GM12878 (cell line): ENCODE data around the gene ROBO1. TPM values are rescaled to one million over a fixed set of nuclear protein-coding genes. Genes with fewer than 3 reads are reported as not detected.

Experiments used
- ATAC-seq: fragments of 200-7000 bp; cut with Tn5 transposase; 3 replicates; pipeline ENCODE4 v1.9.1; 2020; ENCODE audit warnings: mild to moderate bottlenecking, moderate library complexity
- BruUV-seq: library from RNA; stranded (reverse); fragments of 400-500 nt; replicated peaks from 2 replicates; lab custom pipeline; 2021; lab: Mats Ljungman, UMichigan
- CTCF ChIA-PET: fragments of 300-600 bp; sonication (Branson Sonifier 250); formaldehyde crosslinking; extraction: SDS; loops from one replicate; lab custom pipeline; 2021; ENCODE audit warnings: inconsistent platforms; lab: Yijun Ruan, JAX
- POLR2A ChIA-PET: fragments of 350-600 bp; formaldehyde crosslinking; extraction: SDS; loops from one replicate; lab custom pipeline; 2021; ENCODE audit warnings: inconsistent platforms; lab: Charles Lee
- RAD21 ChIA-PET: fragments of 300-600 bp; sonication (Branson Sonifier 250); formaldehyde crosslinking; loops from one replicate; lab custom pipeline; 2023; ENCODE audit warnings: antibody characterized with exemption; ENCODE audit not compliant: unreplicated experiment; lab: Charles Lee
- SMC1A ChIA-PET: fragments of 300-600 bp; sonication (Branson Sonifier 250); formaldehyde crosslinking; loops from one replicate; lab custom pipeline; 2023; ENCODE audit not compliant: unreplicated experiment, uncharacterized antibody; lab: Charles Lee
- DNase-seq: peaks from one replicate; pipeline ENCODE4 v3.0.0-alpha.2; 2011; ENCODE audit warnings: low read depth, low spot score
- FAIRE-seq: peaks from 3 replicates; lab custom pipeline; 2011; peaks lifted over from hg19 to GRCh38; lab: Jason Lieb, UNC
- H2AFZ ChIP-seq: 2 replicates; pipeline ENCODE4 v1.6.0; 2011; ENCODE audit warnings: low read depth, low read length, control low read depth; ENCODE audit not compliant: control insufficient read depth
- H3K27ac ChIP-seq: 2 replicates; pipeline ENCODE4 v1.5.1; 2011; ENCODE audit warnings: control low read depth; ENCODE audit not compliant: control insufficient read depth, insufficient read depth
- H3K27me3 ChIP-seq, 2 experiments: replicated peaks in 1 of 2; 2 replicates each; pipeline versions ENCODE4 v1.6.0 to v1.6.1; 2011; ENCODE audit warnings: low read length in 1 of 2; ENCODE audit not compliant: control insufficient read depth in 2 of 2, insufficient read depth in 2 of 2
- H3K36me3 ChIP-seq, 2 experiments: 2 replicates each; pipeline ENCODE4 v1.5.1; 2011; ENCODE audit warnings: low read length in 1 of 2; ENCODE audit not compliant: control insufficient read depth in 2 of 2, insufficient read depth in 2 of 2
- H3K4me1 ChIP-seq: 2 replicates; pipeline ENCODE4 v1.6.1; 2011; ENCODE audit warnings: mild to moderate bottlenecking, low read length, moderate library complexity, mixed read lengths; ENCODE audit not compliant: control insufficient read depth, insufficient read depth
- H3K4me2 ChIP-seq: 2 replicates; pipeline ENCODE4 v1.6.0; 2011; ENCODE audit warnings: control low read depth; ENCODE audit not compliant: control insufficient read depth, insufficient read depth
- H3K4me3 ChIP-seq: fragments of 200-600 bp; sonication (generic); 2 replicates; pipeline ENCODE4 v1.5.1; 2016
- H3K79me2 ChIP-seq: 2 replicates; pipeline ENCODE4 v1.6.0; 2011; ENCODE audit warnings: low read length; ENCODE audit not compliant: control insufficient read depth, insufficient read depth
- H3K9ac ChIP-seq: 2 replicates; pipeline ENCODE4 v1.8.0; 2011; ENCODE audit warnings: low read length, control low read depth, mixed read lengths; ENCODE audit not compliant: control insufficient read depth, insufficient read depth
- H3K9me3 ChIP-seq: replicated peaks from 3 replicates; pipeline ENCODE4 v1.5.1; 2011; ENCODE audit warnings: mild to moderate bottlenecking, low read length; ENCODE audit not compliant: control insufficient read depth, insufficient read depth
- H4K20me1 ChIP-seq: 2 replicates; pipeline ENCODE4 v1.6.0; 2011; ENCODE audit not compliant: control insufficient read depth, insufficient read depth
- ASH2L ChIP-seq: fragments of 300-600, 200-600 bp; sonication (generic); IDR thresholded peaks from 2 replicates; pipeline ENCODE4 v1.6.1; 2017; ENCODE audit warnings: low read depth, mild to moderate bottlenecking, borderline replicate concordance
- BMI1 ChIP-seq: fragments of 450-650 bp; IDR thresholded peaks from 2 replicates; pipeline ENCODE4 v1.6.1; 2016; ENCODE audit warnings: mild to moderate bottlenecking, moderate library complexity, borderline replicate concordance
- BRCA1 ChIP-seq: IDR thresholded peaks from 2 replicates; pipeline ENCODE4 v1.6.1; 2011; ENCODE audit warnings: low read depth, low read length, improper control_type of control experiment
- CEBPB ChIP-seq, 2 experiments: fragments of 150-350 bp in 1 of 2; IDR thresholded peaks; 2 replicates each; pipeline ENCODE4 v1.6.1; 2012 to 2014; ENCODE audit warnings: low read depth in 2 of 2, low read length in 2 of 2, borderline replicate concordance in 1 of 2, inconsistent platforms in 1 of 2
- KAT2A ChIP-seq: conservative IDR thresholded peaks from 2 replicates; pipeline ENCODE4 v1.6.1; 2011; ENCODE audit warnings: low read depth, low read length; ENCODE audit not compliant: control insufficient read depth
- LARP7 ChIP-seq: fragments of 450-650 bp; IDR thresholded peaks from 2 replicates; pipeline ENCODE4 v1.6.1; 2017; ENCODE audit warnings: mild to moderate bottlenecking
- MTA2 ChIP-seq: fragments of 450-650 bp; IDR thresholded peaks from 2 replicates; pipeline ENCODE4 v1.6.1; 2016; ENCODE audit warnings: low read depth, mild to moderate bottlenecking, moderate library complexity
- POLR2AphosphoS2 ChIP-seq: IDR thresholded peaks from 2 replicates; pipeline ENCODE4 v1.6.1; 2011; ENCODE audit warnings: low read depth, mild to moderate bottlenecking, low read length, improper control_type of control experiment, moderate library complexity
- RAD21 ChIP-seq: IDR thresholded peaks from 2 replicates; pipeline ENCODE4 v1.6.1; 2011; ENCODE audit warnings: mild to moderate bottlenecking, low read depth, low read length, moderate library complexity; ENCODE audit not compliant: insufficient read depth
- RCOR1 ChIP-seq: conservative IDR thresholded peaks from 2 replicates; pipeline ENCODE4 v1.6.1; 2012; ENCODE audit warnings: low read depth, low read length, improper control_type of control experiment
- SMAD1 ChIP-seq: fragments of 450-650 bp; IDR thresholded peaks from 2 replicates; pipeline ENCODE4 v1.6.1; 2018; ENCODE audit warnings: mild to moderate bottlenecking, low read depth; ENCODE audit not compliant: partially characterized antibody
- SP1 ChIP-seq: IDR thresholded peaks from one replicate; pipeline ENCODE4 v1.6.1; 2011; ENCODE audit warnings: low read depth, low read length
- TCF7 ChIP-seq: IDR thresholded peaks from 2 replicates; pipeline ENCODE4 v1.6.1; 2014; ENCODE audit warnings: antibody characterized with exemption, borderline replicate concordance
- ZBTB33 ChIP-seq: fragments of 450-650 bp; IDR thresholded peaks from 2 replicates; pipeline ENCODE4 v1.6.1; 2017; ENCODE audit warnings: mild to moderate bottlenecking
- ZNF207 ChIP-seq: fragments of 450-650 bp; IDR thresholded peaks from 2 replicates; pipeline ENCODE4 v1.6.1; 2014; ENCODE audit warnings: antibody characterized with exemption, mild to moderate bottlenecking, borderline replicate concordance
- WGBS: methylation state at CpG from one replicate; pipeline ENCODE4 v1.1.6; 2016; ENCODE audit warnings: low lambda C conversion rate; ENCODE audit not compliant: insufficient replicate concordance, insufficient coverage; ENCODE audit errors: missing lambda C conversion rate; 5-methylcytosine and 5-hydroxymethylcytosine counted together
- in situ Hi-C: fragments of 300-500 bp; cut with MboI; formaldehyde crosslinking; loops from 9 replicates; pipeline ENCODE4 v1.14.3; 2018; ENCODE audit warnings: mixed read lengths
- intact Hi-C: fragments of 100-400 bp; cut with micrococcal nuclease; formaldehyde crosslinking; loops from one replicate; pipeline ENCODE4 v1.14.2; 2022; ENCODE audit not compliant: unreplicated experiment
- polyA plus RNA-seq, 11 experiments: library from polyadenylated mRNA; depleted of rRNA in 4 of 11; unstranded in 6 of 11; stranded (reverse) in 5 of 11; fragments of >200 nt; fragmentation: Nextera tagmentation in 4 of 11; fragmentation: Illumina TruSeq in 1 of 11; extraction: Ambion mirVana in 4 of 11; extraction: Trizol in 1 of 11; gene quantifications; 1 replicate in 1 of 11; 2 replicates in 10 of 11; pipeline versions ENCODE4 v1.2.1 to v1.2.3, GENCODE V29; 2011 to 2016; ENCODE audit warnings: inconsistent platforms in 2 of 11, missing spikeins in 2 of 11, low read depth in 1 of 11
- total RNA-seq, 4 experiments: library from RNA; depleted of rRNA in 3 of 4; stranded (reverse); fragments of >200 nt in 3 of 4; fragmentation: Illumina TruSeq in 1 of 4; extraction: Trizol in 1 of 4; gene quantifications; 2 replicates each; pipeline versions ENCODE4 v1.2.1 to v1.2.3, GENCODE V29; 2013 to 2021

Gene ROBO1
- total and polyA plus RNA-seq, 10 of the 15 experiments (the other 5 are each of a cell fraction or from before 2014, with no cell fraction given): 0.29 to 46.5 (median 1.2) TPM

- ChIA-PET CTCF (interaction anchor here (0.5 to 4.0 kb wide), 8 partner anchors 9 to 386 kb away, joined by 3 to 43 read pairs (median 4); no protein-coding TSS in a partner anchor), POLR2A (interaction anchor here (0.6 kb wide), 1 partner anchor 30 kb away, joined by 3 read pairs; no protein-coding TSS in a partner anchor), RAD21 (interaction anchor here (1.2 kb wide), 1 partner anchor 177 kb away, joined by 3 read pairs; no protein-coding TSS in a partner anchor), SMC1A (interaction anchor here (1.0 to 9.3 kb wide), 9 partner anchors 8 to 413 kb away, joined by 3 to 61 read pairs (median 4); no protein-coding TSS in a partner anchor)
- Histone ChIP-seq H3K4me3 (no peak overlapping the region), H3K79me2 (no peaks in the 10 kb centered on the region), H3K9ac (no peak overlapping the region), H3K36me3 (no peaks in the 10 kb centered on the region), H3K4me1 (no peaks in the 10 kb centered on the region), H3K9me3 (no peaks in the 10 kb centered on the region), H3K27me3 (no peaks in the 10 kb centered on the region), H2AFZ (no peak overlapping the region), H3K27ac (no peak overlapping the region), H4K20me1 (no peaks in the 10 kb centered on the region), H3K4me2 (no peak overlapping the region)
- intact Hi-C loops: loop anchor here (5.0 to 10.0 kb wide), 5 partner anchors 333 to 1300 kb away; no protein-coding TSS in a partner anchor
- BruUV-seq: no TSS peak
- ATAC-seq (no peak), DNase-seq (no peak), FAIRE-seq (no peak)
- TF ChIP-seq KAT2A (no peak), BRCA1 (no peak), LARP7 (no peak), ASH2L (no peak), SP1 (no peak), ZNF207 (no peak), SMAD1 (no peak), ZBTB33 (no peak), TCF7 (no peak), CEBPB (IDR thresholded peaks at IDR 0.05; ENCODE audit: borderline replicate concordance in 1 of 2, low read depth in 2 of 2, low read length in 2 of 2) (no peak), POLR2AphosphoS2 (no peak), MTA2 (no peak), RAD21 (no peak), RCOR1 (no peak), BMI1 (no peak)
- 62% methylated on average over 2 of the region's 2 CpGs for WGBS
- in situ Hi-C loops: no loop called here
Measured at GRCh38 chr3:78647726-78648125, 1120.1 kb downstream of the ROBO1 start.
